ENCODE measurements around the gene SELPLG.

The SELPLG gene

GRCh38 chr12:108599541-108599940 lies 34.2 kb downstream of the SELPLG start:
- TF ChIP-seq CTCF (IDR thresholded peaks at IDR 0.05; ENCODE audit: borderline replicate concordance, insufficient read depth, low read depth, low read length) = no peak
- no peak overlapping the region for H3K4me3 ChIP-seq (ENCODE audit: low read depth, low read length)

- no peak for TF ChIP-seq CTCF (IDR thresholded peaks at IDR 0.05; ENCODE audit: borderline replicate concordance, insufficient read depth, low read depth, low read length)
These were observed 35.0 kb downstream of the SELPLG start for GRCh38 chr12:108598553-108599250.

GRCh38 chr12:108597559-108598471 lies 35.9 kb downstream of the SELPLG start, which contains the start of gene TMEM119:
Gene TMEM119, minus strand, starts transcription at chr12:108598084. Its CDS starts 5,701 bp downstream, at chr12:108592383.
- no peak within 1 kb of the TSS for H3K4me3 ChIP-seq (ENCODE audit: low read depth, low read length)
- no peak for TF ChIP-seq CTCF (IDR thresholded peaks at IDR 0.05; ENCODE audit: borderline replicate concordance, insufficient read depth, low read depth, low read length)

More at GRCh38 chr12:108598553-108599250, 35.0 kb downstream of the SELPLG start:
- H3K4me3 ChIP-seq (ENCODE audit: low read depth, low read length) = no peak overlapping the region

- no peak for TF ChIP-seq CTCF (IDR thresholded peaks at IDR 0.05; ENCODE audit: borderline replicate concordance, insufficient read depth, low read depth, low read length)
- no peak overlapping the region for H3K4me3 ChIP-seq (ENCODE audit: low read depth, low read length)
These were observed 36.7 kb downstream of the SELPLG start for GRCh38 chr12:108596854-108597558.

GRCh38 chr12:108595711-108596647 lies 37.7 kb downstream of the SELPLG start:
- no peak overlapping the region for H3K4me3 ChIP-seq (ENCODE audit: low read depth, low read length)

More at GRCh38 chr12:108595711-108596647, 37.7 kb downstream of the SELPLG start:
- TF ChIP-seq CTCF (IDR thresholded peaks at IDR 0.05; ENCODE audit: borderline replicate concordance, insufficient read depth, low read depth, low read length) = no peak

Measured in GM12875 (cell line).